ENCODE data around the gene GPM6B.

Gene GPM6B

GRCh38 chrX:13721819-13722519, 94.9 kb downstream of the GPM6B start:
- no peak for DNase-seq

- no peak for DNase-seq
Observed at GRCh38 chrX:13721371-13721770, 95.5 kb downstream of the GPM6B start.

Data from NCI-H1417 treated with DMSO at 0.1 percent for 48 hours (cell line).